Stimulated activated CD4-positive, alpha-beta T cell treated with anti-CD3 and anti-CD28 coated beads, Interleukin-1b, Interleukin-23, amount 100 ng/mL, for 24 hours (primary cell): Measurements from ENCODE around the gene LFNG.

Experiments
- DNase-seq, 4 experiments: peaks; one replicate each; pipeline ENCODE4 v3.0.0-alpha.2; 2020; ENCODE audit warnings: low read depth in 4 of 4, low spot score in 1 of 4

Gene LFNG

DNA sequence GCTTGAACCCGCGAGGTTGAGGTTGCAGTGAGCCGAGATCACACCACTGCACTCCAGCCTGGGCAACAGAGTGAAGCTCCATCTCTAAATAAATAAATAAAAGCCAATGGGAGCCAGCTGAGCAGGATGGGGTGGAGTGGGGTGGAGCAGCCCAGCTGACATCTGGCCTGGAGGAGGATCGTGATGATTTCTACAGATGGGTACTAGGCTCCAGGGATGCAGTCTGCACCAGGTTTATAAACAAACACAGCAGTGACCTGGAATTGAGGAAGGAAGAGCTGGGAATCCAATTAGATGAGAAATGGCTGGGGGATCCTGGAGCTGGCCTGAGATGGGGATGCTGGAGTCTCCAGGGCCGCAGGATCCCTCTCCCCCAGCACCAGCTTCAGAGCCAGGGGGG is 36.1 kb upstream of the LFNG start:
- DNase-seq: no peak

GRCh38 chr7:2484868-2485267 is 34.7 kb upstream of the LFNG start:
- DNase-seq: no peak

DNA sequence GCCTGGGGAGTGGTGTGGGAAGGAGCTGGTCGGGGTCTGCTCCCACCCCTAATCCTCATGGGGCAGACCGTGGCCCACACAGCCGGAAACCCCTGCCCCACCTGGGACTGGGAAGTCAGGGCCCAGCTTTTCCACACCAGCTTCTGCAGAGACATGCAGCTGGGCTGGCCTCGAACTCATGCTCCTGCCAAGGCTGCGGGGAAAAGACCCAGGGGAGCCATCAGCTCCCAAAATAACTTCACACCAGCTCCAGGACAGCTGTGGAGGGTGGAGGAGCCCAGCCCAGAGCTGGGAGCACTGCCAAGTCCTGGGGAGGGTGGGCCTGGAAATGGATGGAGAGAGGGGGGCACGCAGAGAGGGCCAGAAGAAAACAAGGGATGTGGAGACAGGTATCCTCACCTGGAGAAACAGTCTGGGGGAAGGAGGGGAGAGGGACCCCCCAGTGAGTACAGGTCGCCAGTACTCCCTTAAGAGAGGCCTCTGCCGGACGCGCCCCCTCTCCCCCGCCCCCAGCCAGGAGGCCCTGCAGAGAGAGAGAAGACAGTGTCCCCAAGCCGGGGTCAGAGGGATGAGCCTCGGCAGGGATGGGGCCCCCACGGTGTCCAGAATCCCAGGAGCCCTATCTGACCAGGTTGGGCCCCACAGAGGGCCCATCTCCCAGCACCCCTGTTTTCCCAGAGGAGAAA is 31.8 kb upstream of the LFNG start:
- DNase-seq: no peak

DNA sequence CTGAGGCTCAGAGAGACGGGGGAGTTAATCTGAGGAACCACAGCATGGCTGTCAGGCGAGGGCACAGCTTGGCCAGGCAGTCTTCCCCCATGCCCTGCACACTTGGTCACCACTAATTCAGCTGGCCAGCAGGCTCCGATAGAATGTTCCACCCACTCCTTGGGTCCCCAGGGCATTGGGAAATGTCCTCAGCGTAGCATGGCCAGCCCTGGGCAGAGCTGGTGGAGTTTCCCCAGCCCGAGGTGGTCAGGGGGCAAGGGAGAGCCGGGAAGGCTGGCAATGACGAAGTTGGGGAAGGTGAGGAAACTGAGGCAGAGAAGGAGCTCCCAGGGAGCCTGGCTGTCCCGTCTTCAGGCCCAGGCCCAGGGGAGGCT is 31.3 kb upstream of the LFNG start:
- no peak for DNase-seq

DNA sequence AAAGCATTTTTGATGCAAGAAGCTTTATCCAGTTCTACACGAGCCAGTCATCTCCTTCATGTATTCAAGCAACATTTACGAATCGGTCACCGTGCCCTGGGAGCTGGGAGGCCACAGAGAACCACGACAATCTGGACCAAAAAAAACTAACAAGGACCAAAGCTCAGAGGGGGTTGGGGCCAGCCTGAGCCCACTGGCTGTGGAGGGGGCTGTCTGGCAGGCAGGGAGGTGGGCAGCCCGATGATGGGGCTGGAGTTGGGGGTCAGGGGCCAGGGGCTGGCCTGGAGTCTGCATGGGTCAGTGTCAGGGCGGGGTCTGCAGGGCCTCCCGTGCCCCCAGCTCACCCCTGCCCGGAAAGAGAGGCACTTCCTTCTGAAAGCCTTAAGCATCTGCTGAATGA is 30.9 kb upstream of the LFNG start:
- DNase-seq: no peak

GRCh38 chr7:2490181-2490651 is 29.4 kb upstream of the LFNG start:
- no peak for DNase-seq

- no peak for DNase-seq
Observed at GRCh38 chr7:2492038-2492437, 27.5 kb upstream of the LFNG start.

GRCh38 chr7:2493205-2494164 is 26.1 kb upstream of the LFNG start:
- no peak for DNase-seq

- no peak for DNase-seq
Observed at GRCh38 chr7:2494191-2495130, 25.1 kb upstream of the LFNG start.

GRCh38 chr7:2495418-2496299 is 23.9 kb upstream of the LFNG start:
- DNase-seq: no peak

DNA sequence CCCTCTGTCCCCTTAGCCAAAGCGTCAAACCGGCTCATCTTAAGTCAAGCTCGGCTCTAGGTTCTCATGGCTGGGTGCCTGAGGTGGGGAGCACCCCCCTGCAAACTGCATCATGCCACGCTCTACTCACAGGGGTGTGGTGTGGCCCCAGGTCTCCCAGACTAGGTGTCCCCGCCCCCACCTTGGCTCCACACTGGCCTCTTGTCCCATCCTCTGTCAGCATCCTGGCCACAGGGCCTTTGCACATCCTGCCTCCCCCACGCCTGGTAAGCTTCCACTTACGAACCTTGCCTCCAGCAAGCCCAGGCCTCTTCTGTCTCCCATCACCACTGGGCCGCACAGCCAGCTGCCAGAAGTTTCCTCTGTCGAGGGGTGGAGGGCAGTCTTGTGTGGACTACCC is 23.2 kb upstream of the LFNG start:
- DNase-seq: no peak

- no peak for DNase-seq
Observed at GRCh38 chr7:2497065-2497464, 22.5 kb upstream of the LFNG start.

DNA sequence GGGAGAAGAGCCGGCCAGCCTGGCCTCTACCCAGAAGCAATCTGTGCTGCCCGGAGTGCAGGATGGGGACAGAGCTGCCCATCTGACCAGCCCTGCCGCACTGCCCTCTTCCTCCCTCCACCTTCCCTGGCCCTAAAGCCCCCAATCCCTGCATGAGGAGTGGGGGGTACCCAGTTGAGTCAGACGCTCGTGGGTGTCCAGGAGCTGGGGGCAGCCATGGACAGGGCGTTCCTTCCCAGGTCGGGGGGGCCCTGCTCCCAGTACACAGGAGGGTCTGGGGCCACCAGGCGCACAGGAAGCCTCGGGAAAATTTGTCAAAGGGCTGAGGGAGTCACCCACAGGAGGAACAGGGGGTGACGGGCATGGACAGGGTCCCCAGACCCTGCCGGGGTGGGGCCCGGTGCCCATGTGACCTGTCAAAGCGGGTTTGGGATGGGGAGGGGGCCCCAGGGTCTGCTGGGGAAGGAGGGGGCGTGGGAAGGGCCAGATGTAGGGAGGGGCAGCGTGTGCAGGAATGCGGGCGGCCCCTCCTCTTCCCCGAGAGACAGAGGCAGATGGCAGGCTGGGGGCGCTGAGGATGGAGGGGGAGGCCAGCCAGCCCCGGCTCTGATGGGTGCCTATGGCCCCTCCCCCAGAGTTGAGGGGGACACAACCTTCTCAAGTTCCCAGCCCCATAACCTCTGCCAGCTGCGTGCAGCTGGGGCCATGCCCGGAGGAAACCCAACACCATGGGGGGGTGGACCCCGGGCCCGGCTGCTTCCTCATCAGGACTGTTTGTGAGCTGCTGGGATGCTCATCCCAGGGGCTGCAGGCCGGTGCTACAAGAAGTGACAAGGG is 21.9 kb upstream of the LFNG start:
- no peak for DNase-seq

DNA sequence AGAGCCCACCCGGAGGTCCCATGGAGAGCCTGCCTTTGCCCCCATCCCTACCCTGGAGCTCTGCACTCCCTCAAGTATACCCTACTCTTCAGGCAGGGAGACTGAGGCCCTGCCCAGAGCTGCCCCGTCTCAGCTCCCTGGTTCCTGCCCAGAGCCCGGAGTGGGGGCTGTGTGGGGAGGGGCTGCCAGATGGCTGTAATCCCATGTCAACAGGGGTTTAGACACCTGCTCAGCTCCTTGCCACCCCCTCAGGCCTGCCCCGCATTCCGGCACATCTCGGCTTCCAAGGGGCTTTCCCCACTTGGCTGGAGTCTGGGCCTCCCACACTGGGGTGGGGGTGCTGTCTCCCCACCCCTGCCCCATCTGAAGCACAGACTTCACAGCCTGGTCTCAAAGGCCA is 20.9 kb upstream of the LFNG start:
- no peak for DNase-seq

- no peak for DNase-seq
Observed at GRCh38 chr7:2499181-2499580, 20.4 kb upstream of the LFNG start.

DNA sequence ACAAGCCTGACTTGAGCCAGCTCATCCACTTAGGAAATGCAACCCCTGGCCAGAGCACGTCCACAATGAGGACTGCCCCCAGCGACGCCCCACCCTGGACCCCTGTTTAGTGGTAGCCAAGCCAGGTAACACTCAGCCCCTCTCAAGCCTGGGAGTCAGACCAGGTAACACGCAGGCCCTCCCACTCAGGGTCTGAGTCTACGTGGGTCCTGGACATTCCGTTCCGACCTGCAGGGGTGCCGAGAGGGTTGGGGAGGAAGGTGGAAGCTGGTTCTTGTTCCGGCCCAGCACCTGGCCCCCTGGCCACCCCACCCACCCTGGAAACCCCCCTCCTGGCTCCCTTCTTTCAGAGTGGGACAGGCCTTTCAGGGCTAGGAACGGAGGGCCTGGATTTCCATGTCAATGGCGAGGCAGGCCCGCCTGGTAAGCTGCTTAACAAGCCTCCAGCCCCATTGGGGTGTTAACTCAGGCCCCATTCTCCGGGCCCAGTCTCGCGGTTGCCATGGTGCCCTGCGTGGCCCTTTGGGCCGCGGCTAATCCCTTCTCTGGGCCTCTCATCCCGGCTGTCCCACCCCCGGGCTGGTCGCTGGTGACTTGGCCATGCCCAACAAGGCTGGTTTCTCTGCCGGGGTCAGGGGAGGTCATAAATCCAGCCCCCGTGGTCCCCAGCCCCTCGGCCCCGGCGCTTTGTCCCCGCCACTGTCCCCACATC is 19.7 kb upstream of the LFNG start:
- DNase-seq: no peak

GRCh38 chr7:2500701-2501100 is 18.9 kb upstream of the LFNG start:
- DNase-seq: no peak

- DNase-seq: no peak
Observed at GRCh38 chr7:2501947-2502646, 17.5 kb upstream of the LFNG start.
